Ramos (cell line): ENCODE measurements around the gene HDAC6.
"Not testable (repeated sequence)": the region's sequence is repeated elsewhere in the genome, so short reads cannot be mapped to it uniquely, and the experiment has no call there.

Source experiments
- in situ Hi-C: fragments of 300-500 bp; cut with MboI; formaldehyde crosslinking; loops from one replicate; pipeline ENCODE4 v1.14.3; 2022; ENCODE audit warnings: low sequenced_read_pairs; ENCODE audit not compliant: unreplicated experiment

HDAC6 gene

GRCh38 chrX:48818866-48819265 lies 17.0 kb downstream of the HDAC6 start:
- in situ Hi-C loops, result no loop called here

GRCh38 chrX:48819394-48819793 lies 17.5 kb downstream of the HDAC6 start:
- in situ Hi-C loops, result not testable (repeated sequence)

GRCh38 chrX:48823053-48823452 lies 21.2 kb downstream of the HDAC6 start:
- in situ Hi-C loops, result no loop called here

- in situ Hi-C loops, result no loop called here
These were observed 22.2 kb downstream of the HDAC6 start for GRCh38 chrX:48824066-48824465.

GRCh38 chrX:48826135-48826875 lies 24.4 kb downstream of the HDAC6 start, which contains the start of gene ERAS:
TSS of gene ERAS (plus strand) at chrX:48826513. CDS start at chrX:48829124, 2,611 bp downstream.
- in situ Hi-C loops, result no loop called here

- in situ Hi-C loops, result no loop called here
These were observed 25.2 kb downstream of the HDAC6 start for GRCh38 chrX:48826876-48827653.

GRCh38 chrX:48827654-48827968 lies 25.7 kb downstream of the HDAC6 start:
- in situ Hi-C loops, result no loop called here

GRCh38 chrX:48829016-48829735 lies 27.3 kb downstream of the HDAC6 start:
- in situ Hi-C loops, result no loop called here

GRCh38 chrX:48831136-48831908 lies 29.5 kb downstream of the HDAC6 start:
- in situ Hi-C loops, result no loop called here

GRCh38 chrX:48831909-48832291 lies 30.0 kb downstream of the HDAC6 start:
- in situ Hi-C loops, result no loop called here

- in situ Hi-C loops, result no loop called here
These were observed 31.8 kb downstream of the HDAC6 start for GRCh38 chrX:48833542-48834138.

- in situ Hi-C loops, result no loop called here
These were observed 32.5 kb downstream of the HDAC6 start for GRCh38 chrX:48834383-48834709.

- in situ Hi-C loops, result no loop called here
These were observed 33.9 kb downstream of the HDAC6 start, which contains the start of gene PCSK1N for GRCh38 chrX:48835524-48836329. TSS of gene PCSK1N (minus strand) at chrX:48835610. CDS start at chrX:48835532, 78 bp downstream.

GRCh38 chrX:48839686-48840085 lies 37.8 kb downstream of the HDAC6 start:
- in situ Hi-C loops, result no loop called here

- in situ Hi-C loops, result no loop called here
These were observed 47.0 kb downstream of the HDAC6 start for GRCh38 chrX:48848847-48849246.

- in situ Hi-C loops, result no loop called here
These were observed 51.0 kb downstream of the HDAC6 start for GRCh38 chrX:48852857-48853256.

- in situ Hi-C loops, result not testable (repeated sequence)
These were observed 51.6 kb downstream of the HDAC6 start for GRCh38 chrX:48853494-48853893.

GRCh38 chrX:48854121-48854804 lies 52.4 kb downstream of the HDAC6 start:
- in situ Hi-C loops, result not testable (repeated sequence)

GRCh38 chrX:48854898-48855297 lies 53.0 kb downstream of the HDAC6 start:
- in situ Hi-C loops, result no loop called here
